Measurements from ENCODE around the gene TBC1D1.

GRCh38 chr4:37882665-37883296 is 8.1 kb upstream of the TBC1D1 start:
- no peak for TF ChIP-seq POLR2A (IDR thresholded peaks at IDR 0.05; ENCODE audit: low read depth)
- no peak for TF ChIP-seq CTCF (IDR thresholded peaks at IDR 0.05)
- TF ChIP-seq EP300 (IDR thresholded peaks at IDR 0.05), result no peak
- no peak for TF ChIP-seq POLR2AphosphoS5 (IDR thresholded peaks at IDR 0.05)

Data from esophagus muscularis mucosa (tissue), 4 donors.